ENCODE results near the gene ZBTB46.

- TF ChIP-seq CTCF (IDR thresholded peaks at IDR 0.05; ENCODE audit: low read depth, low read length) (no peak), EZH2phosphoT487 (IDR thresholded peaks at IDR 0.05; ENCODE audit: low read depth) (no peak)
Observed at GRCh38 chr20:63791497-63792156, 39.4 kb downstream of the ZBTB46 start.
